Activated CD4-positive, alpha-beta T cell treated with anti-CD3 and anti-CD28 coated beads for 1 hour (primary cell): Measurements from ENCODE around the gene STMN3.
"Not testable (repeated sequence)": the region's sequence is repeated elsewhere in the genome, so short reads cannot be mapped to it uniquely, and the experiment has no call there.

Source experiments
- DNase-seq: peaks from one replicate; pipeline ENCODE4 v3.0.0-alpha.2; 2020

Gene STMN3

DNA sequence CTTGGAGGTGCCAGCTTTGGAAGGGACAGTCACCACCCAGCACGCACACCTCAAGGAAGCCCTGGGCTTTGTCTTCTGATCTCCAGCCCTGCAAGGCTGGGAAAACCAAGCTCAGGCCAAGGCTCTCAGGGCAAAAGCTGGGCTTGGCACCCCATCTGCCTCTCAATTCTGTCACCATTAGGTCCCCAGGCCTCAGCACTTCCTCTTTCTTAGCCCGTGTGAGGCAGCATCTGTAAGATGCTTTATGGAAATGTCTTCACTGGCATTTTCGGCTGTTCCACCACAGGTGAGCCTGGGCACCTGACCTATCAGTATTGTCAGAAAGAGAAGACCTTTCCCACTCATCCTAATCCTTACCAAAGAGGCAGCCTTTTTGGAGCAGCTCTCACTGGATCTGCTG lies 50.9 kb downstream of the STMN3 start:
- no peak for DNase-seq

DNA sequence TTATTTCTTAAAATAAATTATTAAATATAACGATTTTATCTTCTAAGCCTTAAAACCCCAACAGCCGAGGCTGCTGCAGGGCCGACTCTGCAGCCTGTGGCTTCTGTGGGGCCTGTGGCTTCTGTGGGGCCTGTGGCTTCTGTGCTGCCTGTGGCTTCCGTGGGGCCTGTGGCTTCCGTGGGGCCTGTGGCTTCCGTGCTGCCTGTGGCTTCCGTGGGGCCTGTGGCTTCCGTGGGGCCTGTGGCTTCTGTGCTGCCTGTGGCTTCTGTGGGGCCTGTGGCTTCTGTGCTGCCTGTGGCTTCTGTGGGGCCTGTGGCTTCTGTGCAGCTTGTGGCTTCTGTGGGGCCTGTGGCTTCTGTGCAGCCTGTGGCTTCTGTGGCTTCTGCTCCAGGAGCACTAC lies 51.5 kb downstream of the STMN3 start:
- DNase-seq = not testable (repeated sequence)

DNA sequence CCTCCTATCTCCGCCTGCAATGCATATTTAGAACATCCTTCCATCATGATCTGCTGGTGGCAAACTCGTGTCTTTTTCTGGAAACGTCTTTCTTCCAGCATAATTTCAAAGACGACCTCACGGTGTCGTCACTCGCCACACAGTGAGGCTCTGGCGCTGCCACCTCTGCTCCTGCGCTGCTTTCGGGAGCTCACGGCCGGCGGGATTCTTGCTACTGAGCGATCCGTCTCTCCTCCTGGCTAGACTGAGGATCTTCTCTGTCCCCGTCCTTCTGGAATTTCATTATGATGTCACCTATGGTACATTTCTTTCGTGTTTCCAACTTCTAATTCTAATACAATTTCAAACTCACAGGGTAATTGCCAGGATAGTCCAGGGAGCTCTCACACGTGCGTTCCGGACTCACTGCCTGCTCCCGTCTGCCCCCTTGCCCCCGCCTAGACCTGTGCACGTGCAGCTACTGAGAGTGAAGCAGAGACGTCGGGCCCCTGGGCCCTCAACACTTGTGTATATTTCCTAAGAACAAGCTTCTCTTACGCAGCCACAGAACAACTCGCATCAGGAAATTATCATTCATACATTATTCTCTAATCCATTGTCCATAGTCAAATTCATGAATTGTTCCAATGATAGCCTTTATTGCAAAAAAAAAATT lies 53.7 kb downstream of the STMN3 start:
- DNase-seq = no peak

DNA sequence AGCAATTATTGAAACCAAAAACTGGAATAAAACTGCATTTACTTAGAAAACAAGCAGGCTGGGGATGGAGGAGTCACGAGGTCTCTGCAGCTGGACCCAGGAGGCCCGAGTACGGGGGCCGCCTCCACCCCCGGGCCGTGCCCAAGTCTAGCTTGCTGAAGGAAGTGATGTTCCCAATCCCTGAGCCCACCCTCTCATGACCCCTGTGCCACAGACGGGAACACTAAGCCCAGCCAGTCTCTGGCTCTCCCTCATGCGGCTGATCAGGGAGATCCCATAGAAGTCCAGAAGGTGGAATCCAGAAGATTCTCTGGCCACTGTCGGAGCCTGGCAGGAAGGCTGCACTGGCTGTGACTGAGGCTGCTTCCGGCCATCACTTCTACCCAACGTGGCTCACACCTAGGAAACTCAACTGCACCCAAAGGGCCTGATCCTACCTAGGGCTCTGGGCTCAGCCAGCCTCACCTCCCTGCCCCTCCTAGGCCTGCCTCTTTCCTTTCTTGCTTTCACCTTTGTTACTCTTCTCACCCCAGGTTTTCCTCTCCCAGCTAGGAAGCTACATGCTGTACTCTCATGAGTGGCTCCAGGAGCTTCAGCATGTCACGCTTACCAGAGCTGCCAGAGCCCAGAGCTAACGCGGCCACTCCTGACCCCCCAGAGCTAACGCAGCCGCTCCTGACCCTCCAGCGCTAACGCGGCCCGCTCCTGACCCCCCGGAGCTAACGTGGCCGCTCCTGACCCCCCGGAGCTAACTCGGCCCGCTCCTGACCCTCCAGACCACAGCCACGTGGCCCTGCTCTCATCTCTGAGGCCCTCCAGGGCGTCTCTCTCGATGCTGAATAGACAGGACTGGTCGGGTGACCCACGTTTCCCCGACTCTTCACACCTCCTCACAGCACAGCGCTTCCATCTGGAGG lies 54.5 kb downstream of the STMN3 start:
- no peak for DNase-seq

DNA sequence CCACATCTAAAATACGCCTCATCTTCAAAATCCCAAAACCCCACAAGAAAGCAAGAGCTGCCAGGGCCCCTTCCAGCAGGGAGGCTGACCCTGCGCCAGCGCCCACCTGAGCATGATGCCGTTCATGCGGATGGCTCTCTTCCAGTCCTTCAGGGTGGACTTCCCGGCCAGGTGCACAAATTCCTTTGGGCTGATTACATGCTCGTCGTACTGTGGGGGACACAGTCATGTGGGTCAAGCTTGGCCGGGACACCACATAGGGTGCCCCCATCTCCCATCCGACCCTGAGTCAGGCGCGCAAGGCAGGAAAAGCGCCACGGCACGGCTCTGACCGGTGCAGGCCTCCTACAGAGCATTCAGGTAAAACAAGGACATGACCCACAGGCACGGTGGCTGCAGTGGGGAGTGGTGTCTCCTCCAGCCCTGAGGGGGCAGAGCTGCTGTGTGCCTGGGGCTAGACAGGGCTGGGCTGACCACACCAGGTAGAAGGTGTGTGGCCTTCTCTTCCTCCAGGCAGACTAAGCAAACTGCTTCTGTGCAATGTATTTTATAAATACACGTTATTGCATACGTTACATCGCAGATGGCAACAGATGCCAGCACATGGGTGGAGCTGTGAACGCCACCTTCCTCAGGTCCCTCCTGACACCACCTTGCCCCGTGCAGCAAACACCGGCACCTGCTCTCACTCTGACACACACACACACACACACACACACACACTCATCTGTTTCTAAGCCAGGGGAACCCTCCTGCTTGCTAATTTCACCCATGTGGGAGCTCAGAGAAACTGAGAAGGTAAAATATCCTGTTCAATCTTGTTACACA lies 55.4 kb downstream of the STMN3 start:
- no peak for DNase-seq

DNA sequence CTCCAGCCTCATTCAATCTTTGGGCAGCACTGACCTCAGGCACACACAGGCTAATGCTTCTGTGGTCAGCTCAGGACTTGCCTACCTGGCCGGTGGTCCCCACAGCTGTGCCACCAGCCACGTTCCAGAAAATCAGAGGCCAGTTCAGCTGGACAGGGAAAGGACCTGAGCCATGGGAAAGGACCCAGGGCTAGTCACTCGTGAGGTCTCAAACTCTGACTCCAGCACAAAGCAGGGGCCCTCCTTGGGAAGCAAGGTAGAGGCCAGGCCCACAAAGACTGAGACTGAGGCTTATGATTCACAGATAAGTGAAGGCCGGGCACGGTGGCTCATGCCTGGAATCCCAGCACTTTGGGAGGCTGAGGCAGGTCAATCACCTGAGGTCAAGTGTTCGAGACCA lies 56.8 kb downstream of the STMN3 start:
- DNase-seq = no peak

DNA sequence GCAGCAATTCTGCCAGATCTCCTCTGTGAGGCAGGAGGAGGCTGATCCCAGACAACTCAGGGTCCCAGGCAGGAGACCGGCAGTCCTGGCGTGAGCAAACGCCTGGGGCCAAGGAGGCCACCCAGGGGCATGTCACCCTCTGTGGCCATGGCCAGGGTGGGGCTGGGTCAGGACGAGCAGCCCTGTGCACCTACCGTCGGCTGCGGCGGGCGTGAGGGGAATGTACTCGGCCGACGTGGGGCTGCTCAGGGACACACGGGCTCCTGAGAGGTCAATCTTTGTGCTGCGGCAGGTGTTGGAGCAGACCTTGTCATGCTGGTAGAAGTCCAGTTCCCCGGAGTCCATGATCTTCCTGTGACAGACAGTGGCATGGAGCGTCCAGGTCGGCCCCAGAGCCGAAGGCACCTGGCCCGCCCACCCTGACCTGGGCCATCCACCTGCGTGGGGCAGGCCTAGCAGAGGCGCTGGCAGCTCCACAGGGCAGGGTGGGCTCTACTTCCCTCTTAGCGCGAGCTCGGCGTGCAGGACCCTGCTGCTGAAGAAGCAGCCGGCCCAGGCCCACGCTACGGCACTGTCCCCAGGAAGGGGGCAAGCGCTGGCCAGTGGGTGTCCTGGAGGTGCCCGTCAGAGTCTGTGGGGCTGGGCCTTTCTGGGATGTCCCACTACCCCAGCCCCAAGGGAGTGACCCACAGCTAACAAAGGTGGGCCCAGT lies 57.7 kb downstream of the STMN3 start:
- no peak for DNase-seq

DNA sequence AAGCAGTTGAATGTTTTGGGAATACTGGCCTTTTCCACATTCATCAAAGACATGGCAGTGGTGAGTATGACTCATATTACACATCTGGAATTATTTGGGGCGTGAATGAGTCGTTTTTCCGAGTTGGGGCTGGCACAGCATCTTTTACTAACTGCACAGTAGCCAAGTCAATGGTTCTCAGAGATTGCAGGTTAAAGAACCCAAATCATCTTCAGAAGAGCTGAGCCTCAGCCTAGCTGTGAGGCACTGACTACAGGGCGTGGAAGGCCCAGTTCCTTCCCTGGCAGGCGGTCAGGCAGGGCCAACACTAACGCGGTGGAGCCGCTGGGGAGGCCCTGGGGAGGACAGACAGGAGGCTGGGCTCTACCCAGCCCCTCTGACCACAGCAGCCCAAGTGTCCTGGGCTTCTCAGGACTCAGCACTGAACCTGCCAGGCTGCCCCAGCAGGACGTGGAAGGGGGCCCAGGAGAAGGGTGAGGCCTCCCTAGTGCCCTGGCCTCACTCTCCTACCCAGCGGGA lies 59.1 kb downstream of the STMN3 start:
- DNase-seq = no peak

DNA sequence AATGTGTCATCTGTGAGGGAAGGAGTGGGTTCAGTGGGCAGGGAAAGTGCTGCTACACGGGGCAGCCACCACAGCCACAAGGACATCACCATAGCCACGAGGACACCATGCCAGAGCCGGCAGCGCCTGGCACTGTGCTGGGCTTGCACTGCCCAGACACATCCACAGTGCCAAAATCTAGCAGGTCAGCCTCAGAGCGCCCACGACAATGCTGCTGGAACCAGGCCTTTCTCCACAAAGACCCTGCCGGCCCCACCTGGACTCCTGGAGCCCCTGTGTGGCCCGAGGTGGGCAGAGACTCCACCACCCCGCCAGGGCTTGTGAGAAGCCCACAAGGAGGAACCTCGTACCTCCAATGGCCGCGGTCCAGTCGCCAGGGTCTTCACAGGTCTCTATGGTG lies 60.6 kb downstream of the STMN3 start:
- DNase-seq = no peak

DNA sequence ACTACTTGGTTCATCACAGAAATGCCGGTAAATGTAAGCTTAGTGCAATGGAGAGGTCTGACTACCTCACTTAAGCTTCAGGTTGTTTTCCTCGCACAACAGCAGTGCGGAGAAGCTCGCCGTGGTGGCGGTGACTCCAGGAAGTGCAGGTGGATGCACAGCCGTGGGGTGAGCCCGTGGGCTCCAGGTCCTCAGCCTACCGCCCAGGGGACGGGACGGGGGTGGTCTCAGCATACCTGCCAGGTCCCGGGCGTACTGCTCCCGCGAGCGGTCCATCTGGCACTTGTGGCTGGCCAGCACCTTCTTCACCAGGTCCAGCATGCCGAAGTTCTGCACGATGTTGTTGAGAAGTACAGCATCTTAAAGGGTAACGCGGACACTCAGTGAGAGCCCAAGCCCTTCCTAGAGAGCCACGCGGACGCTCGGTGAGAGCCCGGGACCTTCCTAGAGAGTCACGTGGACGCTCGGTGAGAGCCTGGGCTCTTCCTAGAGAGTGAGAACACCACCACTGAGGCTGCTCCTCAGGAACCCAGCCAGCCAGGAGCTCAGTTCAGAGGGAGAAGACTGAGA lies 61.4 kb downstream of the STMN3 start:
- no peak for DNase-seq

DNA sequence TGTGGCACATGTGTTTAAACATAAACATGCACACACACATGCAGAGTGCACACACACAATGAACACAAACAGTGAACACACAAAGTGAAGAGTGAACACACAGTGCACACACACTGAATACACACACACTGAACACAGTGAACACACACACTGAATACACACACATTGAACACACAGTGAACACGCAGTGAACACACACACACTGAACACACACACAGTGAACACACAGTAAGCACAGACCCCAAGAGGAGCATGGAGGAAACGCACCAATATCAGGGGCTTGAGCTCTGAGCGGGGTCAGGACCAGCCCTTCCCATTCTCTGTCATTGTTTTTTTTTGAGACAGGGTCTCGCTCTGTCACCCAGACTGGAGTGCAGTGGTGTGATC lies 62.1 kb downstream of the STMN3 start:
- no peak for DNase-seq

DNA sequence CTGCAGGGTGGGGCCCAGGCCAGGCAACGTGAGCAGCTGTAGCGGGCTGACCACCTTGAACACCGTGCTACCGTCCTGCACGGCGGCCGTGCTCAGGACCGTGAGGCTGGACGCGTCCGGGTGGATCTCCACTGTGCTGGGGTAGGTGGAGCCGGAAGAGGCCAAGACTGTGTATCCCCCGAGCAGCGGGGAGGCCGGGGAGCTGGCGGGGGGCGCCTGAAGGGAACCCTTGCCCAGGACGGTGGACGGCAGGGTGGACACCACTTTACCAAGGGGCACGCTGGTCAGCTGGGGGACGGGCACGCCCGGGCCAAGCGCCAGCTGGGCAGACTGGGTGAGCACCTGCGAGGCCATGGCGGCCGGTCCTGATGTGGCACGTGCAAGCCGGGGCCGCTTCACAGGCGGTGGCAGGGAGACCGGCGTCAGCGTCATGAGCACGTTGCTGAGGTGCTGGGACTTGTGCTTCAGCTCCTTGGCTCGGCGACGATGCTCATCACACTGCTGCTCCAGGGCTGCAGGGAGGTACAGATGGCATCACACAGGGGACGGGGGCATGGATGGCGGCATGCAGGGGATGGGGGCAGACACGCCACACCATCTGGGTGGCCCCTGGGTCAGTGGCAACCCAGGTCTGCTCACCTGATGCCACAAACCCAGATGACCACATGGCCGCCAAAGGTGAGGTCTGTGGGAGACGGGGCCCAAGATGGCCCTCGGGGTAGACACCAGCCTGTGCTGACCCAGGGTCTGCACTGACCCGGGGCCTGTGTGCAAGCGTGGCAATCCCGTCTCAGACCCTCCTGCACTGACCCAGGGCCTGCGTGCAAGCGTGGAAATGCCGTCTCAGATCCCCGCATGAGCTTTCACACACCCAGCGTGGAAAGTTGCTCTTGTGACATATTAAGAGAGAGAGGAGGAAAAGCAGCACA lies 62.7 kb downstream of the STMN3 start:
- no peak for DNase-seq
